KG1 (cell line): ENCODE data around the gene VAMP4.
A peak's percentile ranks its signal among the peaks of the same experiment; 100 is the strongest.
"Not testable (repeated sequence)": the region's sequence is repeated elsewhere in the genome, so short reads cannot be mapped to it uniquely, and the experiment has no call there.

ENCODE experiments used
- DNase-seq: peaks from one replicate; lab custom pipeline; 2025; lab: John Stamatoyannopoulos, UW

Gene VAMP4

DNA sequence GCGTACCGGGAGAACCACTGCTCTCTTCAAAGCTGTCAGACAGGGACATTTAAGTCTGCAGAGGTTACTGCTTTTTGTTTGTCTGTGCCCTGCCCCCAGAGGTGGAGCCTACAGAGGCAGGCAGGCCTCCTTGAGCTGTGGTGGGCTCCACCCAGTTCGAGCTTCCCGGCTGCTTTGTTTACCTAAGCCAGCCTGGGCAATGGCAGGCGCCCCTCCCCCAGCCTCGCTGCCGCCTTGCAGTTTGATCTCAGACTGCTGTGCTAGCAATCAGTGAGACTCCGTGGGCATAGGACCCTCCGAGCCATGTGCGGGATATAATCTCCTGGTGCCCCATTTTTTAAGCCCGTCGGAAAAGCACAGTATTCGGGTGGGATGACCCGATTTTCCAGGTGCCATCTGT, 46.1 kb downstream of the VAMP4 start:
- DNase-seq: not testable (repeated sequence)

DNA sequence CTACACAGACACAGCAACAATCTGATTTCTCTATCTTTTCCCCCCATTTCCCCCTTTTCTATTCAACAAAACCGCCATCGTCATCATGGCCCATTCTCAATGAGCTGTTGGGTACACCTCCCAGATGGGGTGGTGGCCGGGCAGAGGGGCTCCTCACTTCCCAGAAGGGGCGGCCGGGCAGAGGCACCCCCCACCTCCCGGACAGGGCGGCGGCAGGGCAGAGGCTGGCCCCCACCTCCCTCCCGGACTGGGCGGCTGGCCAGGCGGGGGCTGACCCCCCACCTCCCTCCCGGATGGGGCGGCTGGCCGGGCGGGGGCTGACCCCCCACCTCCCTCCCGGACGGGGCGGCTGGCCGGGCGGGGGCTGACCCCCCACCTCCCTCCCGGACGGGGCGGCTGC, 48.3 kb downstream of the VAMP4 start:
- not testable (repeated sequence) for DNase-seq

DNA sequence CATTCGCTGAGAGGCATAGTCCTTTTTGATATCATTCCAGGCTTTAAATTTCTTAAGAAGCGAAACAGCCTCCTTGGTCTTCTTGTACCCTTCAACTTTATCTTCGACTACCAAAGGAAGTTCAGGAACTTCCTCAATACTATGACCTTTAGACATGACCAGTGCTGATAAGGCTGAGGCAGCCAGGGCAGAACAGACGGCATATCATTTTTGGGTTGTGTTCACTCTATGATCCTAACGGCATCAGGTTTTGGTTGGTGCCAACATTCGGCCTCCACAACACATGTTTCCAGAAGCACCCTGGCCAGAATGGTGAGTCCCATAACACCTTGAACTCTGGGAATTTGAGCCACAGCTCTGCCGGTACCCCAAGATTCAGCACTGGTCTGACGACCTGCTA, 58.0 kb downstream of the VAMP4 start:
- DNase-seq: no peak

DNA sequence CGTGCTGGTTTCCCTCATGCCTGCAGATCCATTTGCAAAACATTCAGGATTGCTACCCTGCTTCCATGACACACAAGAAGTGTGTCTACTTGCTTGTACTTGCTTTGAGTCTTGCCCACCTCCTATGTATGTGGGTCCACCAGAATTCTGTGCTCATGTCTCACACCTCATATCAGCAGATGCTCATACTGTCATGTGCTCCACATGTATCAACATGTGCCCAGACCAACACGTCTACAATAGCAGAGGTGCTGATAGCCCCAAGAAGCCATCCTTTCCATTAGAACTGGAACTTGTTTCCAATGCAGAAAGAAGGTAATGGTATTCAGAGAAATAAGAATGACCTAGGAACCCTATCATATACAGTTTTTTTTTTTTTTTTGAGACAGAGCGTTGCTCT, 61.5 kb downstream of the VAMP4 start:
- no peak for DNase-seq

DNA sequence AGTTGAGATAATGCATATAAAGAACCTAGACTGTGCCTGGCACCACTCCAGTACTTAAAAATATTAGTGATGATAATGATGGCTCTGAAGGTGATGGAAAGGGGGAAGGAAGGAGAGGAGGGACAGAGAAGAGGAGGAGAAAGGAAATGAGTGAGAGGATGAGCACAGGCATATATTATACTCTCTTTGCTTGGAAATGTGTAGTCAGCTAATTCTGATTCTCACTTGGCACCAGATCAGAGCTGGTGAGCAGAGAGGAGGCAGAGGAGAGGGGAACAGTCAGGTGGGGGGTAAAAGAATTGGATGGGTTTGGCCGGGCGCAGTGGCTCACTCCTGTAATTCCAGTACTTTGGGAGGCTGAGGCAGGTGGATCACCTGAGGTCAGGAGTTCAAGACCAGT, 65.0 kb downstream of the VAMP4 start:
- DNase-seq: no peak

DNA sequence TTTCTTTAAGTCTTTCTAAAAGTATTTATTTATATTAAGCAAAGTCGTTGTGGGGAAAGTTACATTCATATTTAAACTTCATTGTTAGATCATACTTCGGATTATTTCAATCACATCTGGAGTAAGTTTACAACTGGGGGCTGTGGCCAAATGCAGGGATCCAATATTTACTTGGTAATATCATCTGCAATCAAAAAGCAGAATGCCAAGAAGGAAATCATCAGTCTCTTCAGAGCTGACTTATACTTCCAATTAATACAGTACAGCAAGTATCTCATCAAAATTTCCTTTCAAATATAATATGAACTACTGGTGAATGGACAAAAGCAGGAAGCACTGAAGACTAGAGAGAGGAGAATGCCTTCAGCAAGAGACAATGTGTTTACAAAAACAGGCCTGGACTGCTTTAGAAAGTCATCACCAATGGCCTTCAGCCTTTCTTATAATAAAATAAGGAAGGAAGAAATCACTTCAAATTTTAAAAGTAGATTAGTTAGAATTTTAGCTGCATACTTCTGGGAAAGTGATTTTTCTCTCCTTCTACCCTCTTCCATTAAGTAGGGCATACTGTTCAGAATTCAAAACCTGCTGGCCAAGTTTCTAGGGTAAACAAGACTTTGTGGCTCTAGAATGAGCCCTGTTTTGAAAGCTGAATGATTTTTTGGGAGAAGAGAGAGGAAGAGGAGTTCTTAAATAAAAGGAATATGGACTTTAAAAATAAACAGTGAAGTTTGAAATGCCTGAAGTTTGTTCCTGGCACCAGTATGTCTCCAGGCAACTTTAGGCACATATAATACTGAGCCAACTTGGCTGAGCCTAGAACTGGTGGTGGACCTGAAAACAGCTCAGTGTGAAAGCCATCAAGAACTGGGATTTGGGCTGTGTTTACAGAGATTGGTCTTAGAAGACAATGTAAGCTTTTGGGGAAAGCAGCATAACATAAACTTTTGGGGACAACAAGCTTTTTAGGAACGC, 67.1 kb downstream of the VAMP4 start:
- DNase-seq: no peak

DNA sequence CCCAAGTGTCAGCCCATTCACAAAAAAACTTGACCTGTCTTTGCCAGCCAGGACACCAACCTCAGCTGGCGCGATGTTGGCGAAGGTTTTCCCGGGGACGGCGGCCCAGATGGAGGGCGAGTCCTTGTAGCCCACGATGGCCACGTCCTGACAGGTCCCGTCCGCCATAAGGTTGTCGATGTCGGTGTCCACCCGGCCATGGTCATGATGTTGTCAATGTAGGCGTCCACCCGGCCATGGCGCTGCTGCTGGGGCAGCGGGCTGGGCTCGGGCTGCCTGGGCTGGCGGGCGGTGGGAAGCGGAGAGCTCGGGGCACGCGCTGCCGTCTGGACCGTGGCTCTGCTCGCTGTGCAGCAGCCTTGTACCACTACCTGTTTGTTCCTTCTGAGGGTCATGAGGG, 71.1 kb downstream of the VAMP4 start:
- no peak for DNase-seq

DNA sequence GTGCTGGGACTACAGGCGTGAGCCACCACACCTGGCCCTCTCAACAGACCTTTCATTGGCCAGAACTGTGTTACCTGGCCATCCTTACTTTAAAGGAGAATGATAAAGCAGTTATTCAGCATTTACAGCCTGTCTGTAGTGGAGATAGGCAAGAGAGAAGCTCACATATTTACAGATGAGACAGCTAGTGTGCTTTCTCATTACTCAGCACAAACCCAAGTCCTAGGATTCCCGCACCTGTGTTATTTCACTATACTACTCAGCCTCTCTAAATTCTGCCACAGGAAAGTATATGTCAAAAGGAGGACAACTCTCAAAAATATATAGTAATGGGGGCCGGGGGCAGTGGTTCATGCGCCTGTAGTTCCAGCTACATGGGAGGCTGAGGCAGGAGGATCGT, 73.5 kb downstream of the VAMP4 start:
- no peak for DNase-seq

DNA sequence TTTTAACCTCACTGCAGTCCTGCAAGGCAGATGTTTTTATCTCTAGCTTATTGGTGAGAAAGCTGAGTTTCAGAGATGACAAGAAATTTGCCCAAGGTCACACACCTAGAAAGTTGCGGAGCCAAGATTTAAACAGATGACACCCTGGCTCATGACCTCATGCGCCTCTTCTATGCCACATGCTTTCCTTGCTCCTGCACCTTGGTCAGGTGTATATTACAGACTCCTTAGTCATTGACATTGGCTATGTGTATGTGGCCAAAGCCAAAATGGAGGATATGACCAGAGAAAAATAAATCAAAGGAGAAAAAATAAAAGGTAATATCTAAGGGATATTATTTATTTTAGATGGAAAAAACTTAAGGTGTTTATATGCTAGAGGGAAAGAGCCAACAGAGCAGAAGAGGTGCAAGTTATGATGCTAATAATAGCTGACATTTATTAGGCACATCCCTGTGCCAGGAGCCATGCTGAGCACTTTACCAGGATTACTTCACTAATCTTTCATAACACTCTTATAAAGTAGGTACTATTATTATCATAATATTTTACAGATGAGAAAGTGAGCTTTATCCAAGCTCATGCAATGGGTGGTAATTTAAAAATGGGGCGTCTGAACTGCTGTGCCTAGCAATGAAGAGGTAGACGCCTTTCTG, 75.6 kb downstream of the VAMP4 start:
- DNase-seq: no peak

DNA sequence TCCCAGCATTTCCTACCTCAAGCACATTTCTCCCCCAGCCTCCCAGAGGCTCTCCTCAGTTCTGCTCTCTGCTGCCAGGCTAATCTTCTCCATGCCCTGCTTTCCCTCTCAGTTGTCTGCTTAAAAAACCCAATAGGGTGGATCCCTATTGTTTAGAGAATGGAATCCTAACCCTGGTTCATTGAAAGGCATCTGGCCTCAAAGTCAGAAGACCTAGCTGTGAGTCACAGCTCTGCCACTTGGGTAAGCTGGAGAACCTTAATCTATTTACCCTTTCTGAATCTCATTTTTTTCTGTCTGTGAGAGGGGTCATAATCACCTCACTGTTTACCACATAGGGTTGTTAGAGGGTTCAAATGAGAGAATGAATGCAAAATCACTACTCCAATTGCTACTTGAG, 76.9 kb downstream of the VAMP4 start:
- DNase-seq: no peak

DNA sequence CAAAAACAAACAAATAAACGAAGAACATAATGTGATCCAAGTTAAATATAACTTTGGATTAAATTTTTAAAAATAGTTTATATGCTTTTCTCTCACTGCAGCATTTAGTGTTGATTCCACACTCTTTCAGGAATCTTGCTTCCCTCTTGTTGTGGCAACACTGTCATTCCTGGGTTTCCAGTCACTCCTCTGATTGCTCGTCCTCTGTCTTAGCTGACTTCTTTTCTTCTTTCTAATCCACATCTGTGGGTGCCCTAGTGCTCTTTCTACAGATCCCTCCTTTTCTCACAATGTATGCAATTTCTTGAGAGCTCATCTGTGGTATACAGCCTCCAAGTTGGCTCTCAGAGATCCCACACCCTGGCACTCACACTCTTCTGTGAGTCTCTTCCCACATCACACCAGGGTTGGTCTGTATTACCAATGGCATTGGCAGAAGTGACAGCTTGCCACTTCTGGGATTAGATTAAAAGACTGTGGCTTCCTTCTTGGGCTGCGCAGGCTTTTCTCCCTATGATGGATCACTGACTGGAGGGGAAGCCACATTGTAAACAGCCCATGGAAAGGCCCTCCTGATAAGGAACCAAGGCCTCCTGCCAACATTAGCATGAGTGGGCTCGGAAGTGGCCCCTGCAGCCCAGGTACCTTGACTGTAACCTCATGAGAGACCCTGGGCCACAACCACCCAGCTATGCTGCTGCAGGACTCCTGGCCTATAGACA, 77.8 kb downstream of the VAMP4 start:
- DNase-seq: no peak

DNA sequence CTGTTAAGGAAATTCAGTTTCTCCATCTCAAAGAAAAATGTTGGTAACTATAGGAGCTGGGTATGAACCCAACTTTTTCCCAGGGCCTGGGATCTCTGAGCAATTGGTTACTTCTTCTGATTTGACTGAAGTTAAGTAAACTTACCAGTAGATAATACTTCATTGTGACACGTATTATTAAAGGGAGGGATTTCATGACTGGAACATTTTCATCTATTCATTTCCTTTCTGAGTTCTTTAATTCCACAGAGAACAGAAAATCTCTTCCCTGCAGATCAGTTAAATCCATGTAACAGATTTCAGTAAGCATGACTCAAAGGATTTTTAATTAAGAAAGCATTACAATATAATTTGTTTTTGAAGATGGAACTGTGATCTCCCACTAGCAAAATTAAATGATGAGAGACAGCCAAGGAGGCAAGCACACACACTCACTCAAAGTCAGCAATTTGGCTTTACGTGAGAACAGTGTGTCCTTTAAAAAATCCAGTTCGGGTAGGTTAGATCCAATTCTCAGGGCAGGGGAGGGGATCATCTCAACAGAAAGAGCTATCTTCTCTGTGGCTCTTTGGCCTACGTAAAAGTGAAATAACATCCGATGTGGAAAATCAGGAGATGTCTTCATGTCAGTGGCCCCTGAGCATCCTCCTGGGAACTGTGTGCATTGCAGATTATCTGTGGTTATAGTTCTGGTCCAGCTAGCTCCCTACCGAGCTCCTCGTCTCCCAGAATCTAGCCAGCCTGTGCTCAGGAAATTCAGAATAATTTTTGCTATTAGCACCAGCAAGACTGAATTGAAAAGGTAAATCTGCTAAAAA, 78.6 kb downstream of the VAMP4 start:
- DNase-seq: no peak

DNA sequence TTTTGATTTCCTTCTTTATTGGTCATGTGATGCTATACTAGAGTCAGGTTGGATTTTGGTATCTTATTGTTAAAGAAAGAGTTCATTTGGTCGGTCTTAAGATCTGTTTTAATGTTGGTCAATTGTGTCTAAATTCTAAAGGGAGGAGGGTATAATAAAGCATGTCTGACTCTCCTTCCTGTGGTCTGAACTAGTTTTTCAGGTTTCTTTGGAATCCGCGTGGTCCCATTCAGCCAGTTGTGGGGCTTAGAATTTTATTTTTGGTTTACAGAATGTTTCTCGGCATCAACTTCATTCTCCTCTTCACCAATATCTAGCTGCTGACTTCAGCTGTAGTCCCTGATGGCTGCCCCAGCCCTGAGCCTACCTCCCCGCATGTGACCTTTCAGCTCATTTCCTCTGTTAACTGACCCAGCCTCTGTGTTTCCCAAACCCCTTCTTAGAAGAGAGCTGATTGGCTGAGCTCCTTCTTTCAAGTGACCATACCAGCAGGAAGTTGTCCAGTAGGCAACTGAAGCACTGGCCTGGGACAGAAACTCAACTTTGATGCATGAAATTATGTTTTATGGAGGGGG, 80.7 kb downstream of the VAMP4 start:
- DNase-seq: no peak

DNA sequence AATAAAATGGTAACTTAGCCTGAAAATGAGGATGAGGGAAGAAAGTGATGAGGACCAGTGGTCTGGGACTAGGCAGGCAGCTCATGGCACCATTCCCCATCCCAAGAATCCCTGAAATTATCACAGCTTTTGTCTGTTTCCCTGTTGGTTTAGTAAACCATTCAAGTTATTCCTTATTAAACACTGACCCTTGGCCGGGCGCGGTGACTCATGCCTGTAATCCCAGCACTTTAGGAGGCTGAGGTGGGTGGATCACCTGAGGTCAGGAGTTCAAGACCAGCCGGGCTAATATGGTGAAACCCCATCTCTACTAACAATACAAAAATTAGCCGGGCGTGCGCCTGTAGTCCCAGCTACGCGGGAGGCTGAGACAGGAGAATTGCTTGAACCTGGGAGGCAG, 85.7 kb downstream of the VAMP4 start:
- not testable (repeated sequence) for DNase-seq

DNA sequence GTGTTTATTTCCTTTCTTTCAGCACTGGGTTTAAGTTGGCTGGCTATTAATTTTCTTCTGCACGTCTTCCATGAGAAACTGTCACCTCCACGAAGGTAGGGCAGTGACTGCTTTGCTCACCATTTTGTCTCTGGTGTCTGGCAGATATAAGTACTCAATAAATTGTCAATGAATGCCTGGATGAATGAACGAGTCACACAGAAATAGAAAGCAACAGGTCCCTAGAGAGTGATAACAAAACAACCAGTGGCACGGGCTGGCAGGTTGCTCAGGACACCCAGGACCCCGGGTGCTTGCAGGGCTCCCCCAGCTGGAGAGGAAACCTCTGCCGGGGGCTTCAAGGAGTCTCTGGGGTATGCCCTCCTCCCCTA, 86.1 kb downstream of the VAMP4 start:
- no peak for DNase-seq

DNA sequence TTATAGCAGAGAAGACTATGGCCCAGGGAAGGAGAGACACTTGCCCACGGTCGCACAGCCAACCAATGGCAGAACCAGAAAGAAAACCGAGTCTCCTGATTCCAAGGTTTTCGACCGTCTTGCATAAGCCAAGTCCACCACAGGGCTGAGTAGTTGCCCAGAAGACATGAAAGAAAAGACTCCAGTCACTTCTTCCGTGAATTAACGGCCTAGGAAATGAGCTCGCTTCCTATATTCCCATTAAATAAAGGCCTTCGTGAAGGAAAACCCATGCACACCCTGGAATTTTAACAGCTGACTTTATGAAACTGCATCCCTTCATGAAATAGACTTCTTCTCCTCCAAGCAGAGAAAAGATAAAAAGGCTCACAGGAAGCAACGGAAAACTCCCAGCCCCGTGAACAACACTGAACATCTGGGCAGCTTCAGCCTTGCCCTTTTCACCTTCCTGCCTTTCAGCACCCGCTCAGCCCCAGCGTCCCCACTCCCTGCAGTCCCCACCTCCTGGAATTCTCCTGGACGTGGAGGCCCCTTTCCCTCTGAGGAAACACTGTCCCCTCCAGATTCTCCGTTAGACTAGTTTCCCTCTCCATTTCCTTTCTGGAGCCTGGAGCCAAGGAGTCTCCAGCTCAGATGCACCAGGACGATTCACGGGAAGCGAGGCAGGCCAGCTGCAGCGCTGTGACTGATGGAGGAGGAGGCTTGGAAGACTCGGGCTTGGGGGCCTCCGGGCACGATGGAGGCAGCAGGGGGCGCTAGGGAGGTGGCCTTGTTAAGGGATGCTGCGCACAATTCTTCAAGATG, 86.7 kb downstream of the VAMP4 start:
- DNase-seq: peak; percentile 47

DNA sequence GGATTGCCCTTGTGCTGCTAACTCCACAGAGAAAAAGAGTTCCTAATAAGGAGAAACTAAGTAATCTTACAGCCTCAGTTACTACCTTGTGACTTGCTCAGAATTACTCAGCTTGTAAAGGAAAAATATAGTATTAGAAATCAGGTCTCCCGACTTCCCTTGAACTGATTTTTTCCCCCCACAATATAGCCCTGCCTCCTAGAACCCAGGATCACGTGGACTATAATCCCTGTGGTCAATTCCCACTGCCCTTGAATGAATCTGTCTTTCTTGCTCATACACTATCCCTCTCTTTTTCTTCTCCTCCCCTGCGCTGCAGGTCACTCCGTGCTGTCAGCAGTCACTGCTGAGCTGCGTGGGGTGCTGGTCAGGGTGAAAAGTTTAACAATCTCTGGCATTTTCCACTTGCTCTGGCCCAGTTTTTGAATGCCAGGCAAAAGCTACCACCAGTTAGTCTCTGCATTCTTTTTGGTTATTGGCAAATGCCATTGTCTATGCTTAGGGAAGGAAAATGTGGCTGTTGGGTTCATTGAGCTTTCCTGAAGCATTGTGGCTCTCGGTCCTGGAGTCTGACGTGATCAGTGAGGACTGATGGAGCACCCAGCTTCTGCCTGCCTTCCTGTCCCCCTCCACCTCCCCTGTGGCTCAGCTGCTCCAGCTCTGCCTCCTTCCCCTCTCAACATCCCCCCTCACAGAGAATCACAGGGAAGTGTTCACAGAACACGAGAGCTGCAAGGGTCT, 87.5 kb downstream of the VAMP4 start:
- DNase-seq: no peak

DNA sequence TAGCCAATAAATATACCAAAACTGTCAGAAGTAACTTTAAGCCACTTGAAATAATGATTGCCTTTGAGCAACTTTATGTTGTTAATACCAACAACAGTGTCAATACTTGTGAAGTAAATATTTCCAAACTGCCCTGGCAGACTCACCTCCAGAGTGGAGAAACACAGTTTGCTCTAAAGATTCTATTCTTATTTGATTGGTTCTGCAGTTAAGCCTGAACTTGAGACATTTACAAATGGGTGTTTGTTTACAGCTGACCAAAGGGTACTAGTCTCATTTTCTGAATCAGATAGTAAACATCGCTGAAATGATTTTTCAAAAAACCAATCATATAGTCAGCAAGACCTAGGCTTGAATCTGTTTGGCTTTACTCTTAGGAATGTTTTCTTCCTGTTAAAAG, 88.1 kb downstream of the VAMP4 start:
- DNase-seq: no peak

DNA sequence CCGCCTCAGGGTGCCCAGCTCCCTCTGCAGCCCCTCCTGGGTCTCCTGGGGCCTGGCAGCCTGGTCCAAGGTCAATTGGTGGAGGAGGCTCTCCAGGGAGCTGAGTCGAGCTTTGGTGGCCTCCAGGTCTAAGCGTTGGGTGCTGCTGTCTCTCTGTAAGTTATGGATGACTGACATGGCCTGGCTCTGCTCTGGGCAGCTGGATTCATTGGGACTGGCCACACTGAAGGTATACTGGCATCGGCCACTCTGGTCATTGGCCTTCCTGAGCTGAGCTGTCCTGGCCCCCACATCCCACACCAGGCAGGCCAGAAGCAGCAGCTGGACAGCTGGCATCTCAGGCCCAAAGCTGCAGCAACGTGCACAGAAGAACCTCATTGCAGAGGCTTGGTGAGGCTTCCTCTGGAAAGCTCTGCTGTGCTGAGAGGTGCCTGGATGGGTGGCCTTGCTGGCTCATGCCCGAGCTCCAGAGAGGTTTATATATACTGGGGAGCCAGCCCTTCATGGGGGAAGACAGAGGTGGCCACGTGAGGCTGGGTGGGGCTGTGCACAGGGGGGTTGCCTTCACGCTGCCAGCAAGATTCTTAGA, 89.5 kb downstream of the VAMP4 start, which contains the start of gene MYOC:
Gene MYOC, minus strand, starts transcription at position 455 of the 589 bp plus-strand sequence. Its CDS starts 77 bp downstream, at position 378.
- DNase-seq: no peak
